Measurements from ENCODE around the gene RNF149.
"Not testable (repeated sequence)": the region's sequence is repeated elsewhere in the genome, so short reads cannot be mapped to it uniquely, and the experiment has no call there.

The RNF149 gene

GRCh38 chr2:101327863-101328394 is 19.4 kb upstream of the RNF149 start:
- no peaks in the 10 kb centered on the region for H3K27me3 ChIP-seq
- peak overlapping the region; percentile 72 to 100 (median 98) for H3K27ac ChIP-seq
- peaks cover 0 to 9% (median 0%) of the 10 kb centered on the region in 11 experiments; a peak in 1 of 22 replicates for H3K36me3 ChIP-seq
- H3K4me3 ChIP-seq, result peak overlapping the region in 8 of 10 experiments; percentile 0 to 38 (median 20); a peak in 8 of 20 replicates
- H3K9ac ChIP-seq, result peak overlapping the region; percentile 73 to 93 (median 85)
- H3K9me3 ChIP-seq (replicated peaks in 1 of 11), result peaks cover 10 to 28% (median 20%) of the 10 kb centered on the region in 11 experiments
- peaks cover 38 to 89% (median 70%) of the 10 kb centered on the region in 10 experiments for H3K4me1 ChIP-seq
- no peak for TF ChIP-seq Cebpa-rat (IDR thresholded peaks at IDR 0.05)
- peak overlapping the region; percentile 68 to 93 (median 82) for H3K4me2 ChIP-seq
- no peaks in the 10 kb centered on the region for H4K20me1 ChIP-seq

DNA sequence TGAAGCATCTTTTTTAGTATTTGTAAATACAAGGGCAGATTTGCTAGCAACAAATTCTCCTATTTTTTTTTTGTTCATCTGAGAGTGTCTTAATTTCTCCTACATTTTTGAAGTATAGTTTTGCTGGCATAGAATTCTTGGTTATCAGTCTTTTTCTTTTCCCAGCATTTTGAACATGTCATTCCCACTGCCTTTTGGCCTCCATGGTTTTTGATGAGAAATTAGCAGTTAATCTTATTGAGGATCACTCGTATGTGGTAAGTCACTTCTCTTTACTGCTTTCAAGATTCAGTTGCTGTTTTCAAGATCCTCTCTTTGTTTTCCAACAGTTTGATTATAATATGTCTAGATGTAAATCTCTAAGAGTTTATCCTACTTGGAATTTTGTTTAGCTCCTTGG is 16.9 kb upstream of the RNF149 start:
- no peaks in the 10 kb centered on the region for H4K20me1 ChIP-seq
- peak overlapping the region; percentile 72 to 100 (median 98); a peak in 20 of 22 replicates for H3K27ac ChIP-seq
- H3K27me3 ChIP-seq, result no peaks in the 10 kb centered on the region
- H3K9me3 ChIP-seq (replicated peaks in 1 of 11), result peaks cover 10 to 33% (median 20%) of the 10 kb centered on the region in 11 experiments
- no peak overlapping the region for H3K9ac ChIP-seq
- H3K36me3 ChIP-seq, result peaks cover 0 to 9% (median 0%) of the 10 kb centered on the region in 11 experiments; a peak in 1 of 22 replicates
- no peak for TF ChIP-seq Cebpa-rat (IDR thresholded peaks at IDR 0.05)
- no peak overlapping the region for H3K4me2 ChIP-seq
- peaks cover 33 to 70% (median 49%) of the 10 kb centered on the region in 10 experiments for H3K4me1 ChIP-seq
- H3K4me3 ChIP-seq, result no peak overlapping the region; a peak in 2 of 20 replicates

DNA sequence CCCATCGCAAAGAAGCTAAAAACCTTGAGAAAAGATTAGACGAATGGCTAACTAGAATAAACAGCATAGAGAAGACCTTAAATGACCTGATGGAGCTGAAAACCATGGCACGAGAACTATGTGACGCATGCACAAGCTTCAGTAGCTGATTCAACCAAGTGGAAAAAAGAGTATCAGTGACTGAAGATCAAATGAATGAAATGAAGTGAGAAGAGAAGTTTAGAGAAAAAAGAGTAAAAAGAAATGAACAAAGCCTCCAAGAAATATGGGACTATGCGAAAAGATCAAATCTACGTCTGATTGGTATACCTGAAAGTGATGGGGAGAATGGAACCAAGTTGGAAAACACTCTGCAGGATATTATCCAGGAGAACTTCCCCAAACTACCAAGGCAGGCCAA is 8.1 kb upstream of the RNF149 start:
- H3K36me3 ChIP-seq; H3K9ac ChIP-seq; H3K4me2 ChIP-seq; H3K4me3 ChIP-seq; H4K20me1 ChIP-seq; H3K27ac ChIP-seq; H3K27me3 ChIP-seq; H3K9me3 ChIP-seq (replicated peaks in 1 of 11): not testable (repeated sequence)
- H3K4me1 ChIP-seq, result peaks cover 0 to 34% (median 9%) of the 10 kb centered on the region in 10 experiments; a peak in 18 of 20 replicates

GRCh38 chr2:101311696-101312017 is 3.2 kb upstream of the RNF149 start:
- Histone ChIP-seq H3K27me3 (no peaks in the 10 kb centered on the region), H3K4me2 (peak overlapping the region in 10 of 11 experiments; percentile 35 to 95 (median 76); a peak in 19 of 22 replicates), H3K36me3 (peaks cover under 1 to 14% (median 10%) of the 10 kb centered on the region in 11 experiments; a peak in 19 of 22 replicates), H3K9ac (peak overlapping the region in 4 of 11 experiments; percentile 10 to 100 (median 64); a peak in 7 of 22 replicates), H3K27ac (peak overlapping the region in 10 of 11 experiments; percentile 99 to 100 (median 100); a peak in 20 of 22 replicates), H3K4me3 (no peak overlapping the region), H3K4me1 (peaks cover 12 to 62% (median 34%) of the 10 kb centered on the region in 10 experiments), H3K9me3 (replicated peaks in 1 of 11) (peaks cover 0 to 8% (median 0%) of the 10 kb centered on the region in 11 experiments; a peak in 6 of 22 replicates), H4K20me1 (peaks cover 0 to 11% (median 7%) of the 10 kb centered on the region in 11 experiments; a peak in 16 of 22 replicates)
- no peak for TF ChIP-seq Cebpa-rat (IDR thresholded peaks at IDR 0.05)

- no peaks in the 10 kb centered on the region for H3K27me3 ChIP-seq
- H3K27ac ChIP-seq, result peak overlapping the region; percentile 99 to 100 (median 100); a peak in 21 of 22 replicates
- H4K20me1 ChIP-seq, result peaks cover 6 to 17% (median 13%) of the 10 kb centered on the region in 11 experiments
- H3K9me3 ChIP-seq (replicated peaks in 1 of 11), result peaks cover 0 to 8% (median 0%) of the 10 kb centered on the region in 11 experiments; a peak in 6 of 22 replicates
- peaks cover 18 to 61% (median 35%) of the 10 kb centered on the region in 10 experiments for H3K4me1 ChIP-seq
- H3K4me3 ChIP-seq, result no peak overlapping the region
- H3K9ac ChIP-seq, result peak overlapping the region in 10 of 11 experiments; percentile 41 to 100 (median 99); a peak in 16 of 22 replicates
- TF ChIP-seq Cebpa-rat (IDR thresholded peaks at IDR 0.05), result no peak
- H3K36me3 ChIP-seq, result peaks cover 6 to 20% (median 16%) of the 10 kb centered on the region in 11 experiments
- H3K4me2 ChIP-seq, result peak overlapping the region; percentile 17 to 95 (median 74); a peak in 19 of 22 replicates
Measured at GRCh38 chr2:101310834-101311695, 2.6 kb upstream of the RNF149 start.

GRCh38 chr2:101310090-101310833 is 1.8 kb upstream of the RNF149 start:
- Histone ChIP-seq H3K9ac (peak overlapping the region; percentile 50 to 100 (median 99); a peak in 20 of 22 replicates), H3K4me1 (peaks cover 26 to 53% (median 36%) of the 10 kb centered on the region in 10 experiments), H3K4me3 (no peak overlapping the region; a peak in 1 of 20 replicates), H3K9me3 (replicated peaks in 1 of 11) (peaks cover 0 to 8% (median 0%) of the 10 kb centered on the region in 11 experiments; a peak in 6 of 22 replicates), H3K36me3 (peaks cover 15 to 28% (median 24%) of the 10 kb centered on the region in 11 experiments), H3K4me2 (peak overlapping the region; percentile 47 to 95 (median 78)), H3K27me3 (no peaks in the 10 kb centered on the region), H4K20me1 (peaks cover 14 to 25% (median 21%) of the 10 kb centered on the region in 11 experiments), H3K27ac (peak overlapping the region; percentile 99 to 100 (median 100))
- no peak for TF ChIP-seq Cebpa-rat (IDR thresholded peaks at IDR 0.05)

DNA sequence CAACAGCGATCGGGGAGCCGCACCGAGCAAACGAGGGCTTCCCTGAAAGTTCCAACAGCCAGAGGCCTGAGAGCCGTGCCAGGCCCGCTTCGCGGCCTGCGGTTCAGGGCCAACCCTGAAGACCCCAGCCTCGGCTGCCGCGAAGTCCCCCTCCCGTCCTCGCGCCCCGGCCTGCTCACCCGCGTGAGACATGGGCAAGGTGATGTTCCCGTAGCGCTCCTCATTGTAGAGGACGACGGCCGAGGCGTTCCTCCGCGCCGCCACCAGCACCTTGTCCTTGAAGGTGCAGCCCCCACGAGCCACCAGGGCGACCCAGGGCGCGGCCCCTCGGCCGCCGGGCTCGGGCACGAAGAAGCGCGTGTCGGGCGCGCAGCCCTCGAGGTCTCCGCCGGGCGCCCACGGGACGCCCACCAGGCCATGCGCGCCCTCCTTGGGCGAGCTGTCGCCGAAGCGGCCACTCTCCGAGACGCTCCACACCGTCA is 510 bp downstream of the RNF149 start:
- TF ChIP-seq Cebpa-rat (IDR thresholded peaks at IDR 0.05), result no peak
- Histone ChIP-seq H3K27me3 (no peaks in the 10 kb centered on the region), H3K4me3 (peak overlapping the region; percentile 89 to 99 (median 92)), H3K4me1 (peaks cover 43 to 65% (median 53%) of the 10 kb centered on the region in 10 experiments), H4K20me1 (peaks cover 37 to 47% (median 44%) of the 10 kb centered on the region in 11 experiments), H3K9ac (peak overlapping the region; percentile 98 to 100 (median 99)), H3K4me2 (peak overlapping the region; percentile 78 to 96 (median 91)), H3K9me3 (replicated peaks in 1 of 11) (peaks cover 0 to 8% (median 0%) of the 10 kb centered on the region in 11 experiments; a peak in 6 of 22 replicates), H3K36me3 (peaks cover 36 to 50% (median 47%) of the 10 kb centered on the region in 11 experiments), H3K27ac (peak overlapping the region; percentile 99 to 100 (median 100))

GRCh38 chr2:101307503-101307902 is 998 bp downstream of the RNF149 start:
- no peak for TF ChIP-seq Cebpa-rat (IDR thresholded peaks at IDR 0.05)
- peak overlapping the region; percentile 78 to 96 (median 91) for H3K4me2 ChIP-seq
- H3K36me3 ChIP-seq, result peaks cover 41 to 55% (median 51%) of the 10 kb centered on the region in 11 experiments
- H3K27ac ChIP-seq, result peak overlapping the region; percentile 99 to 100 (median 100)
- H3K4me3 ChIP-seq, result peak overlapping the region; percentile 89 to 99 (median 92)
- H3K9ac ChIP-seq, result peak overlapping the region; percentile 98 to 100 (median 99)
- peaks cover 42 to 52% (median 49%) of the 10 kb centered on the region in 11 experiments for H4K20me1 ChIP-seq
- H3K27me3 ChIP-seq, result no peaks in the 10 kb centered on the region
- H3K4me1 ChIP-seq, result peaks cover 43 to 70% (median 56%) of the 10 kb centered on the region in 10 experiments
- peaks cover 0 to 8% (median 0%) of the 10 kb centered on the region in 11 experiments; a peak in 6 of 22 replicates for H3K9me3 ChIP-seq (replicated peaks in 1 of 11)
